ENCODE data around the gene GRM2.

Gene GRM2

DNA sequence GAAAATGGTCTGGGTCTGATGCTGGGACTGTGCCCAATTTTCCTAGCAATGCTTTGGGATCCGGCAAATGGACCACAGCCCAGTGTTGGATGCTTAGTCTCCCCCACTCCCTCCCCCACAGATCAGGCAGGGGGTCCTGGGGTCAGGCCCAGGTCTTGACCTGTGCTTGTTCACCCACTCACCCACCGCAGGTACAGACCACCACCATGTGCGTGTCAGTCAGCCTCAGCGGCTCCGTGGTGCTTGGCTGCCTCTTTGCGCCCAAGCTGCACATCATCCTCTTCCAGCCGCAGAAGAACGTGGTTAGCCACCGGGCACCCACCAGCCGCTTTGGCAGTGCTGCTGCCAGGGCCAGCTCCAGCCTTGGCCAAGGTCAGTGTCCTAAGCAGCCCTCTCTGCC lies 10.6 kb downstream of the GRM2 start:
- Histone ChIP-seq H3K36me3 (ENCODE audit: control insufficient read depth, insufficient read depth, low read length) (no peaks in the 10 kb centered on the region), H3K4me3 (replicated peaks; ENCODE audit: low read depth, low read length) (no peak overlapping the region), H3K27me3 (replicated peaks; ENCODE audit: control insufficient read depth, insufficient read depth, low read length) (no peaks in the 10 kb centered on the region; the same call in 1 of the 2 replicates)
- DNase-seq (ENCODE audit: extremely low read depth, insufficient read length), result no peak
- TF ChIP-seq, protein P1, sequence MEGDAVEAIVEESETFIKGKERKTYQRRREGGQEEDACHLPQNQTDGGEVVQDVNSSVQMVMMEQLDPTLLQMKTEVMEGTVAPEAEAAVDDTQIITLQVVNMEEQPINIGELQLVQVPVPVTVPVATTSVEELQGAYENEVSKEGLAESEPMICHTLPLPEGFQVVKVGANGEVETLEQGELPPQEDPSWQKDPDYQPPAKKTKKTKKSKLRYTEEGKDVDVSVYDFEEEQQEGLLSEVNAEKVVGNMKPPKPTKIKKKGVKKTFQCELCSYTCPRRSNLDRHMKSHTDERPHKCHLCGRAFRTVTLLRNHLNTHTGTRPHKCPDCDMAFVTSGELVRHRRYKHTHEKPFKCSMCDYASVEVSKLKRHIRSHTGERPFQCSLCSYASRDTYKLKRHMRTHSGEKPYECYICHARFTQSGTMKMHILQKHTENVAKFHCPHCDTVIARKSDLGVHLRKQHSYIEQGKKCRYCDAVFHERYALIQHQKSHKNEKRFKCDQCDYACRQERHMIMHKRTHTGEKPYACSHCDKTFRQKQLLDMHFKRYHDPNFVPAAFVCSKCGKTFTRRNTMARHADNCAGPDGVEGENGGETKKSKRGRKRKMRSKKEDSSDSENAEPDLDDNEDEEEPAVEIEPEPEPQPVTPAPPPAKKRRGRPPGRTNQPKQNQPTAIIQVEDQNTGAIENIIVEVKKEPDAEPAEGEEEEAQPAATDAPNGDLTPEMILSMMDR (IDR thresholded peaks at IDR 0.05; ENCODE audit: insufficient read depth, low read length, poor library complexity, severe bottlenecking), result no peak

DNA sequence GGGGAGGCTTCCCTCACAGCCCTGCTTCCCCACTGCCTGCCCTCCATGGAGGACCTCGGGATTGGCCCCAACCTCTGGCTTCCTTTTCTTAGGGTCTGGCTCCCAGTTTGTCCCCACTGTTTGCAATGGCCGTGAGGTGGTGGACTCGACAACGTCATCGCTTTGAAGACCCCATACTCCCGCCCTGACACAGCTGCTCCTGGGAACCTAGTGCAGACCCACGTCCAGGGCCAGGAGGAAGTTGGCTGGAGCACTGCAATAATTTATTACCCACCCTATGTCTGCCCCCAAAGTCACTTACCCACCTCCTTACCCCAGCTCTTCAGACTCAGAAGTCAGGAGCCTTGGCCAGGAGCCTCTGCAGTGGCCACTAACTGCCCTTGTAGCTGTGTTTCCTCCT lies 11.1 kb downstream of the GRM2 start:
- Histone ChIP-seq H3K36me3 (ENCODE audit: control insufficient read depth, insufficient read depth, low read length) (no peaks in the 10 kb centered on the region), H3K4me3 (replicated peaks; ENCODE audit: low read depth, low read length) (no peak overlapping the region), H3K27me3 (replicated peaks; ENCODE audit: control insufficient read depth, insufficient read depth, low read length) (no peaks in the 10 kb centered on the region; the same call in 1 of the 2 replicates)
- TF ChIP-seq, protein P1 (IDR thresholded peaks at IDR 0.05; ENCODE audit: insufficient read depth, low read length, poor library complexity, severe bottlenecking), result no peak
- DNase-seq (ENCODE audit: extremely low read depth, insufficient read length), result no peak

DNA sequence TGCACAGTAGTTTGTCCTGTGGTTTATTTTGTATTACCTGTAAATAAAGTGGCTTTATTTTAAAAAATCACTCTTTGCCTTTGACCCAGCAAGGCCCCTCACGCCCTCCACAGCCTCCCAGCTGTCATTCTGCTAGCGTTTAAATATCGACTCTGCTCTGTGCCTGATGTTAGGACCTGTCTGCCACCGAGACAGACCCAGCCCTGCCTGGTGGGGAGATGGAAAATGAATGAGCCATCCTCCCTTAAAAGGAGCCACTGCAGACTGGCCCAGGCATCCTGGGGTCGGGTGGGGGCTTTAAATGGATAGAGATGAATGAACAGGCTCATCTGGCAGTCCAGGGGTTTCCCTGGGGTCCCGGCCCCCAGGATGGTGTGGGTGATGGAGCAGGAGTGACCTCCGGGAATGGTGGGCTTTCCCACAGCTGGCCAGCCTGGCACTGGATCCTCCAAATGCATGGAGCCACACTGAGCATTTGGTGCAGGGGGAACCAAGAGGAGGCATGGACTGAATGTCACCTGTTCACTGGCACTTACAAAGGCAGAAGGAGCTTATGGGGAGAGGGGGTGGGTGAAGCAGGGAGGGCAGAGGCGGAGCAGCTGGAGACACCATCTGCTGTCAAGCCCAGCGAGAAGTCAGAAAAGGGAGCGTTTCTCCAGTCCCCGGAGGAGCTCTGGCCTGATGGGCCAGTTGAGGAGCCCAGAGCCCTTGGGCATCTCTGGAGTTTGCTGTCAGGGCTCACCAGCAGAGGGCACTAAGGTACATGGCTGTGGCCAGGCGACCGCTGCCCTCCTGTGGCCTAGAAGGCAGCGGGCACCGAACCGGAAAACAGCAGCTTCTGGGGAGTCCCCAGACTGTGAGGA lies 11.9 kb downstream of the GRM2 start:
- no peaks in the 10 kb centered on the region; the same call in 1 of the 2 replicates for H3K27me3 ChIP-seq (replicated peaks; ENCODE audit: control insufficient read depth, insufficient read depth, low read length)
- DNase-seq (ENCODE audit: extremely low read depth, insufficient read length), result no peak
- H3K36me3 ChIP-seq (ENCODE audit: control insufficient read depth, insufficient read depth, low read length), result no peaks in the 10 kb centered on the region
- no peak overlapping the region for H3K4me3 ChIP-seq (replicated peaks; ENCODE audit: low read depth, low read length)
- TF ChIP-seq, protein P1 (IDR thresholded peaks at IDR 0.05; ENCODE audit: insufficient read depth, low read length, poor library complexity, severe bottlenecking), result peak; percentile 94

DNA sequence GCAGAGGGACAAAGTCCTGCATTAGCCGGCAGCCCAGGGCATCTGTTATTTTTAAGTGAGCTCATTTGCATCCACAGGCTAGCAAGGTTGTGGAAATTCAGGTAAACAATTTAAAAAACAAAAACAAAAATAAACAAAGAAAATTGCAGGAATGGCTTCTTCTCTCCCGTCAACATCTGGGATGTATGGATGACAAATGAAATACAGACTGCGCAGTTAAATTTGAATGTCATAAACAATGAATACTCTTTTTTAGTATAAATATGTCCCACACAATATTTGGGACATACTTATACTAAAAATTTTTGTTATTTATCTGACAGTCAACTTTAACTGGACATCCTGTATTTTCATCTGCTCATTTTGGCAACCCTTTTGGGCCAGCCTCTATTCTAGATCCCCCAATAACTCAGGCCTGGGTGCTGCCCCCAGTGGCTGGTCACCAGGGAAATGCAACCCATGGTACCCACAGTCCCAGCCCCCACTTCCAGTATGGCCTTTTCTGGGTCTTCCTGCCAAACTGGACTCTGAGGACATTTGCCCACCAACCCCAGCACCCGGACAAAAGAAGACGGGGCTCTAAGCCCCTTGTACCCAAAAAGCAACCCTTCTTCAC lies 12.7 kb downstream of the GRM2 start:
- TF ChIP-seq, protein P1 (IDR thresholded peaks at IDR 0.05; ENCODE audit: insufficient read depth, low read length, poor library complexity, severe bottlenecking), result peak; percentile 38
- H3K27me3 ChIP-seq (replicated peaks; ENCODE audit: control insufficient read depth, insufficient read depth, low read length), result no peaks in the 10 kb centered on the region; the same call in 1 of the 2 replicates
- DNase-seq (ENCODE audit: extremely low read depth, insufficient read length), result no peak
- H3K36me3 ChIP-seq (ENCODE audit: control insufficient read depth, insufficient read depth, low read length), result no peaks in the 10 kb centered on the region
- no peak overlapping the region for H3K4me3 ChIP-seq (replicated peaks; ENCODE audit: low read depth, low read length)

- H3K27me3 ChIP-seq (replicated peaks; ENCODE audit: control insufficient read depth, insufficient read depth, low read length), result no peaks in the 10 kb centered on the region; the same call in 1 of the 2 replicates
- no peak for DNase-seq (ENCODE audit: extremely low read depth, insufficient read length)
- TF ChIP-seq, protein P1 (IDR thresholded peaks at IDR 0.05; ENCODE audit: insufficient read depth, low read length, poor library complexity, severe bottlenecking), result no peak
These were observed 13.6 kb downstream of the GRM2 start for GRCh38 chr3:51720292-51721061.

More at GRCh38 chr3:51720292-51721061, 13.6 kb downstream of the GRM2 start:
- Histone ChIP-seq H3K36me3 (ENCODE audit: control insufficient read depth, insufficient read depth, low read length) (no peaks in the 10 kb centered on the region), H3K4me3 (replicated peaks; ENCODE audit: low read depth, low read length) (no peak overlapping the region)

Data from GM06990 (cell line).